HG03025 (cell line): Measurements from ENCODE around the gene CHST11.

Experiments
- ATAC-seq: cut with Tn5 transposase; IDR thresholded peaks from one replicate; pipeline ENCODE4 v1.9.1; 2021; ENCODE audit warnings: mild to moderate bottlenecking, moderate library complexity; ENCODE audit not compliant: unreplicated experiment, low FRiP score

Gene CHST11

DNA sequence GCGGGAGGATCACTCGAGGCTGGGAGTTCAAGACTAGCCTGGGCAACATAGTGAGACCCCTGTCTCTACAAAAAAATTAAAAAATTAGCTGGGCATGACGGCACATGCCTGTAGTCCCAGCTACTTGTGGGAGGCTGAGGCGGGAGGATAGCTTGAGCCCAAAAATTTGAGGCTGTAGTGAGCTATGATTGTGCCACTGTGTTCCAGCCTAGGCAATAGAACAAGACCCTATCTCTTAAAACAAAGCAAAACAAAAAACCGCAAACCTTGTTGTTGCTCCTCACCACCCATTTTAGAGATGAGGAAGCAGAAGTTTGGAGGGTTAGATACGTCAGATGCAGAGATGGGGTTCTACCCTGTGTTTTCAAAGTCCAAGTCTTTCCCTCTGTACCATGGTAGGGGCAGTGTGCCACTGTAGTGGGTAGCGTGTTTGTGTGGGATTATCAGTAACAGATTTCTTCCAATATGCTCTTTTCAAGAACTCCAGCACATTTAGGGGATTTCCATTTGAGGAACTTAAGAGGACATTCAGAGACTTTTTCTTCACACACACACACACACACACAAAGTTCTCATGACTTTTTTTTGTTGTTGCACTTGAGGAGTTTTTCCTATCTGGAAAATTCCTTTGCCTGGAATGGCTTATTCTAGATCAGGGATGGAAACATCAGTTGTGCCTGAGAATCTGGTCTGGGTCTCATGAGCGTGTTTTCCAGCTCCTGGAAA, 186.5 kb downstream of the CHST11 start:
- ATAC-seq, result no peak

DNA sequence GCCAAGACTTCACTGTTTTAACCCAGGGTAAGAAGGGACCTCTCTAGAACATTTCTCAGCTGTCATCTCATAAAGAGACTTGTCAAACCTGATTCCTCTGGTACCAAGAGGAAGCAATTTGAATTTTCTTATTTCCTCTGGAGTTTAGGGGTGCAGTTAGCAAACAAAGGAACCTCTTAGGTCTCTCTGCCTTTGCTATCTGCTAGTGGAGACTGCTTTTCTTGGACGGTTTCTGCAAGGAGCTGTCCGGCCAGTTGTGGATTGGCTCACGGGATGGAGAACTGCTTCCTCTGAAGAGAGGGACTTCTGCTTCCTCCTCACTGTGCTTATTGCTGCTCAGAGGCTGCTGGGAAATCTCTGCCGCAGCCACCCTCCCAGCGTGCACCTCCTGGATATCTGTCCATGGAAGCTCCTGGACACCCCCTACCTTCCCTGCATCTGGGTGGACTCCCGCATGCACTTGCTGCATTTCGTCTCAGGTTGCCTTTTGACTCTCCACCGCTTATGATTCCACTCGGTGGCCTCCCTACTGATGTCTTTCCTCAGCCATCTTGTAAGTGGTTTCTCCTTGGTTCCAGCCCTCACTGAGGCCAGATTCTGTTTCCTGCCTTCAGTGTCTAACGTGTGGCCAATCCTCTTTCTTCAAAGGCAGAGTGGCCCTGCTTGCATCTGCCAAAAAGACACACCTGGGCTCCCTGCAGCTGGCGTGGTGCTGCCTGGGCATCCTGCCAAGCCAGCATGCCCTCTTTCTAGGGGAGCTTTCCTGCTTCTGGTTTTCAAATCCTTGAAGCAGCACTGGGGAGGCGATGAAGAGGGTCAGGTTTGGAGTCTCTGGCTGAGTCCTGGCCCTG, 187.3 kb downstream of the CHST11 start:
- ATAC-seq, result no peak

DNA sequence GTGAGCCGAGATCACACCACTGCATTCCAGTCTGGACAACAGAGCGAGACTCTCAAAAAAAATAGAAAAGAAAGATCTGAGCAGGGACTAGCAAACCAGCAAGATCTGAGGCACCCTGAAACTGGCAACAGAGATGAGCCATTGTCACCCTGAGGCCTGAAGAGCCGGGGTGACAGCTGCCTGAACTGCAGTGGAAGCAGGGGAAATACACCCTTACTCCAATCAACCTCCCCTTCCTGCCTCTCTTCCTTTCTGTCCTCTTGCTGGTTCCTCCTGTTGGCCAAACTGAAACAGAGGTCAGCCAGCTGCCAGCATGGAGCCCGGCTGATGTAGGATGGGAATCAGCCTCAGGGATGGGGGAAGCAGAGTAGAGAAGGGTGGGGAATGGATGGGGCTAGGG, 192.0 kb downstream of the CHST11 start:
- ATAC-seq, result no peak

DNA sequence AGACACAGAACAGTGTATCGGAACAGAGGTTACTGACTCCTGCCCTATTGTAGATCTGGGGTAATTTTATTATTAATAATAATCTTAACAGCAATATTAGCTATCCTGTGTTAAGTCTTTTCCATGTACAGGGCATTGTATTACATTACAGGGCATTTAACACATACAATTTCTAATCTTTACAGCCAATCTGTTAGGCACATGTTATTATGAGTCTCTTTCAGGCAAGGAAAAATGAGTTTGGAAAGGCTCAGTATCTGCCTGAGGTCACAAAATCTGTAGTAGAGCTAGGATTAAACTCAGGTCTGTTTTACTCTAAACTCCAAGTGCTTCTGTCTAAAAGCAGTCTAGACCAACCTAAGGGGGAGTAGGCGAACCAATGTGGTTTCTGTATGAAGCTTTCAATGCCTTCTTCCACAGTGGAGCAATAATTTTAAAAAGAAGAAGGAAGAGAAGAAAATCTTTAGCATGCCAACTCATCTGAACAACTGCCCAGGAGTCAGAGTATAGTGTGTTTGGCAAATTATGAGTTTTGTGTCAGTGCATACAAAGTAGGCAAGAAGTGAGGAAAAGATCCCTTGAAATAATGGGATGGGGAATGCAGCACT, 192.6 kb downstream of the CHST11 start:
- ATAC-seq, result no peak

DNA sequence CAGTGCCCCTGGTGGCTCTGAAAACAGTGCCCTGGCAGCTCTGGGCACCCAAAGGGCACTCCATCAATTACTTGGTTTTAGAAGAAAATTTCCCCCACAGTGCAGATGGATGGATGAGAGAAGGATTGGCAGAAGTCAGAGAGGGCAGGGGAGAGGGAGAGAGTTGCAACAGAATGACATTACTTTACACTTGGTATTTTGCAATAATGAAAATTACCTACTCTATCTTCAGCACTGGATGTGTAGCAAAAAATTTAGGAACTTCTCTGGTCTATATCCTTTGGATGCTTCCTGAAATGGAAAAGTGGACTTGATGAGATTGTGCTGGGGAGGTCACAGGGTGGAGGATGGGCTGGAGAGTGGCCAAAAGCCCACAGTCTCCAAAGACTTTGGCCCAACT, 193.2 kb downstream of the CHST11 start:
- no peak for ATAC-seq

GRCh38 chr12:104650541-104650940, 193.8 kb downstream of the CHST11 start:
- ATAC-seq, result no peak

DNA sequence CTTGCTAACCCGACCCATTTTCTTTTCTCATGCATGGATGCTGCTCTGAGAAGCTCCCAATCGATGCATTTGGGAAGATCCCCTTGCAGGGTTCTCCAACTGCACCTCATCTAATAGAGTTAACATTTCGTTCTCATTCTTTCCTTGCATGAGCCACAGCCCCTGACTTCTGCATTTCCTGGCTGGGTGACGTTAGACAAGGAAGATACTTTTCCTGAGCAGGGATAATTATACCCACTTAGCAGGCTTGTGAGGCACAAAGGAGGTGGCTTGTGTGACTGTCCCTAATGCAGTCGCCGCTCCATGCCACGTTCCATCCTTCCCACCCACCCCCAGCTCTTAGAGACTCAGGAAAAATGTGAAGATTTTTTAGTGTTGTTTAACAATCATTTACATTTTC, 195.1 kb downstream of the CHST11 start:
- no peak for ATAC-seq

- ATAC-seq, result no peak
These were observed 195.6 kb downstream of the CHST11 start for GRCh38 chr12:104652358-104652757.

GRCh38 chr12:104652910-104653309, 196.2 kb downstream of the CHST11 start:
- no peak for ATAC-seq

- ATAC-seq, result no peak
These were observed 197.2 kb downstream of the CHST11 start for GRCh38 chr12:104653730-104654664.

- ATAC-seq, result no peak
These were observed 198.2 kb downstream of the CHST11 start for GRCh38 chr12:104654665-104655609.

DNA sequence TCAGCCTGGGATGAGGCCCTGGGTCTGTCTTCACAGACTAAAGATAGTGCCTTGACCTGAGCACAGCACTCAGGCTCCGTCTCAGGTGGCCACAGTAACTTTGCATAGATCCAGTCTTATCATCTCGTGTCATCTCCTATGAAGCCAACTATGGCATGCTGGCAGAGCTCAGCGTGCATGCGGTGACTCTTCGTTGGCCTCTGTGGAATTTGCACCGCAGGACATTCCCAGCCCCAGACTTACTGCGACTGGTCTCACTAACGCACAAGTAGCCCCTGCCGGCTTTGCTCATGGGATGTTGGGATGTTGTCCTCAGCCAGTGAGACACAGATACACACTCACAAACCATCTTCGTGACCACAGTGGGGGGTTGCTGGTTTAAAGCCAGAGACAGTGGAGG, 199.6 kb downstream of the CHST11 start:
- no peak for ATAC-seq

- ATAC-seq, result no peak
These were observed 200.2 kb downstream of the CHST11 start for GRCh38 chr12:104656921-104657320.

DNA sequence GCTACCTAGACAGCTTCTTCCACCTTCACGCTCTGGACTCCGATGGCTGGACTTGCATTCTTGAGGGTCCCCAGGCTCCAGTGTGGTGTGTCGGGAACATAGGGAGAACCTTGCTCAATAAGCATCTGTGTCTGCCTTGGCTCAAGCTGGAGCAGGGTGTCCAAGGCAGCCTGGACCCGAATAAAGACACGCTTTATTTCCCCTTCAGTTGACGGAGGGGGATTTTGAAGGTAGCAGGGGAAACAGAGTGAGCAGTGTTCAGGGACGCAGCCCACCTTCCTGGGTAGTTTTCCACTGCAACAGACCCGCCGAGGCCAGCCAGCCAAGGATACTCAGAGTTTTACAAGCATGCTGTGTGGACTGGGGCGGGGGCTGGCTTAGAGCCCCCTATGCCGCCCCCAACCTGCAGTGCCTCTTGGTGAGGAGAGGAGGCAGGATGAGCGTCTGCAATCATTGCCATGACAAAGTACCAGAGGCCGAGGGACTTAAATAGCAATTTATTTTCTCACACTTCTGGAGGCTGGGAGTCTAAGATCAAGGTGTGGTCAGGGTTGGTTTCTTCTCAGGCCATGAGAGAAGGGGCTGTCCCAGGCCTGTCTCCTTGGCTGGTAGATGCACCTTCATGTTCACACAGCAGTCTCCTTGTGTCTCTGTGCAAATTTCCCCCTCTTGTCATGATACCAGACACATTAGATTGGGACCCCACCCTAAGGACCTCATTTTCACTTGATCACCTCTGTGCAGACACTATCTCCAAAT, 201.2 kb downstream of the CHST11 start:
- no peak for ATAC-seq

- ATAC-seq, result no peak
These were observed 202.3 kb downstream of the CHST11 start for GRCh38 chr12:104659058-104659457.

DNA sequence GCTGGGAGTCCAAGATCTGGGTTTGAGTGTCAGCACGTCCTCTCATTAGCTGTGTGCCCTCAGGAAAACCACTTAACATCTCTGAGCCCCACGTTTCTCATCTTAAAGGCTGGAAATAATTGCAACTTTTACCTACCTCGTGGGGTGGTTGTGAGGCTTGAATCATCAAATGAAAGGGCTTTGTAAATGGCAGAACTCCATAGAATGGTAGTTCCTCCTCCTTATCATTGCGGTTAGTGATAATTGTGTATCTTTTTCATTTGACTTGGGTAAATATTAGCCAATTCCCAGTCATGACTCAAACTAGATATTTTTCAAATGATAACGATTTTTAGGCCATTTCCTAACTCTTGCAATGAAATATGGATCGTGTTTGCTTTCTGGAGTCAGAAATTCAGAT, 205.5 kb downstream of the CHST11 start:
- no peak for ATAC-seq

GRCh38 chr12:104662908-104663307, 206.2 kb downstream of the CHST11 start:
- ATAC-seq, result no peak

DNA sequence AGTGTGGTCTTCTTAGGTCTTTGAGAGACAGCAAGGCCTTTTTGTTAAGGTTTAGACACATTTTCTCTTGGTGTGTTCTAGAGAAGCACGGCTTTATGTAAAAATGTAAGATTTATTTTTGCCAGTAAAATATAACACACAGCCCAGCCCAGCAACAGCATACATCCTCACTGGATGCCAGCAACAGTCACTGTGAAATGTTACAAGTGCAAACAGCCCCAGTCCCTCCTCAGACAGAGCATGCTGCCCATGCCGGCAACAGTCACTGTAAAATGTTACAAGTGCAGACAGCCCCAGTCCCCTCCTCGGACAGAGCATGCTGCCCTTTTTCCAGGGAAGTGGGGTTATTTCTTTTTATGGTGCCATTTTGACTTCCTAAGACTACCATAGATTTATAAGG, 207.6 kb downstream of the CHST11 start:
- ATAC-seq, result no peak

DNA sequence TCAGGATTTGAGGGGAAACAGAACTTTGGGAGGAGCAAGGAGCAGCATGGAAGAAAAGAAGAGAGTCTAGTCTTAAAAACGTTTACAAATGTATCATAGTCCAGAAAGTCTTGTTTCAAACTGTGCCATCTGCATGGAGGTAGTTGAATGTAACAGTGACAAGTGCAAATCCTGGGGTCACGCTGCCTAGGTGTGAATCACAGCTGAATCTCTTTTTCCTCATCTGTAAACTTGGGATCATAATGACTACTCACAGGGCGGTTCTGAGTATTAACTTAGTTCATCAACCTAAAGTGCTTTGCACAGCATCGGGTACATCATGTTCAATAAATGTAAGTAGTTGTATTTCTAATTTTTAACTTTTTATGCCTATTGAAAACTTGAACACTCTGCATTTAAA, 208.5 kb downstream of the CHST11 start:
- no peak for ATAC-seq
